Testis (tissue), 2 donors: ENCODE measurements around the gene RPL13A.

Source experiments
- POLR2A ChIP-seq: fragments of 450-650 bp; IDR thresholded peaks from one replicate; pipeline ENCODE4 v1.6.1; 2017; ENCODE audit warnings: antibody characterized with exemption, mild to moderate bottlenecking, moderate library complexity
- TF ChIP-seq, protein P1 (sequence below), 3 experiments: fragments of 450-650 bp in 2 of 3; fragments of 200-600 bp in 1 of 3; sonication (generic) in 1 of 3; IDR thresholded peaks; one replicate each; pipeline ENCODE4 v1.5.1; 2016 to 2019; ENCODE audit warnings: antibody characterized with exemption in 3 of 3, mild to moderate bottlenecking in 2 of 3, moderate library complexity in 1 of 3

GRCh38 chr19:49491804-49492572, 4.6 kb downstream of the RPL13A start:
- TF ChIP-seq POLR2A = no peak
- TF ChIP-seq, protein P1, sequence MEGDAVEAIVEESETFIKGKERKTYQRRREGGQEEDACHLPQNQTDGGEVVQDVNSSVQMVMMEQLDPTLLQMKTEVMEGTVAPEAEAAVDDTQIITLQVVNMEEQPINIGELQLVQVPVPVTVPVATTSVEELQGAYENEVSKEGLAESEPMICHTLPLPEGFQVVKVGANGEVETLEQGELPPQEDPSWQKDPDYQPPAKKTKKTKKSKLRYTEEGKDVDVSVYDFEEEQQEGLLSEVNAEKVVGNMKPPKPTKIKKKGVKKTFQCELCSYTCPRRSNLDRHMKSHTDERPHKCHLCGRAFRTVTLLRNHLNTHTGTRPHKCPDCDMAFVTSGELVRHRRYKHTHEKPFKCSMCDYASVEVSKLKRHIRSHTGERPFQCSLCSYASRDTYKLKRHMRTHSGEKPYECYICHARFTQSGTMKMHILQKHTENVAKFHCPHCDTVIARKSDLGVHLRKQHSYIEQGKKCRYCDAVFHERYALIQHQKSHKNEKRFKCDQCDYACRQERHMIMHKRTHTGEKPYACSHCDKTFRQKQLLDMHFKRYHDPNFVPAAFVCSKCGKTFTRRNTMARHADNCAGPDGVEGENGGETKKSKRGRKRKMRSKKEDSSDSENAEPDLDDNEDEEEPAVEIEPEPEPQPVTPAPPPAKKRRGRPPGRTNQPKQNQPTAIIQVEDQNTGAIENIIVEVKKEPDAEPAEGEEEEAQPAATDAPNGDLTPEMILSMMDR (IDR thresholded peaks at IDR 0.05) = no peak
